Panc1 (cell line): ENCODE results near the gene KLF18.

ENCODE experiments used
- CTCF ChIP-seq: fragments of 450-650 bp; IDR thresholded peaks from 2 replicates; pipeline ENCODE4 v1.5.1; 2017; ENCODE audit warnings: mild to moderate bottlenecking
- POLR2AphosphoS5 ChIP-seq: IDR thresholded peaks from 2 replicates; pipeline ENCODE4 v1.6.1; 2012; ENCODE audit warnings: mild to moderate bottlenecking, low read depth, low read length, moderate library complexity
- REST ChIP-seq, 2 experiments: IDR thresholded peaks; 2 replicates each; pipeline ENCODE4 v1.6.1; 2011 to 2012; ENCODE audit warnings: low read depth in 2 of 2, control low read depth in 1 of 2, low read length in 1 of 2, mild to moderate bottlenecking in 1 of 2, moderate library complexity in 1 of 2; ENCODE audit not compliant: insufficient read depth in 1 of 2

- TF ChIP-seq CTCF (no peak), POLR2AphosphoS5 (no peak), REST (IDR thresholded peaks at IDR 0.05; ENCODE audit: insufficient read depth in 1 of 2, low read depth in 2 of 2, low read length in 1 of 2) (no peak)
Measured at GRCh38 chr1:44108241-44108640, 33.2 kb downstream of the KLF18 start.
